GM12891 (cell line): ENCODE results near the gene MGMT.

Experiments used
- PAX5 ChIP-seq: IDR thresholded peaks from 2 replicates; pipeline ENCODE4 v1.6.1; 2011; ENCODE audit warnings: low read length, moderate library complexity, mild to moderate bottlenecking; ENCODE audit not compliant: insufficient read depth, severe bottlenecking
- POLR2A ChIP-seq: IDR thresholded peaks from 2 replicates; pipeline ENCODE4 v1.6.1; 2011; ENCODE audit warnings: low read depth, low read length, control low read depth
- POLR2AphosphoS5 ChIP-seq: IDR thresholded peaks from 2 replicates; pipeline ENCODE4 v1.6.1; 2011; ENCODE audit warnings: low read depth, low read length, control low read depth
- POU2F2 ChIP-seq: IDR thresholded peaks from 2 replicates; pipeline ENCODE4 v1.6.1; 2011; ENCODE audit warnings: low read depth, mild to moderate bottlenecking, control low read depth, low read length, moderate library complexity
- SPI1 ChIP-seq: IDR thresholded peaks from 2 replicates; pipeline ENCODE4 v1.6.1; 2011; ENCODE audit warnings: low read depth, low read length, control low read depth
- TAF1 ChIP-seq: IDR thresholded peaks from 2 replicates; pipeline ENCODE4 v1.6.1; 2011; ENCODE audit warnings: low read depth, low read length, control low read depth

- no peak for TF ChIP-seq POLR2A
- no peak for TF ChIP-seq POLR2AphosphoS5
- no peak for TF ChIP-seq TAF1
- no peak for TF ChIP-seq POU2F2
- no peak for TF ChIP-seq PAX5
- no peak for TF ChIP-seq SPI1
These were observed 230.6 kb downstream of the MGMT start for GRCh38 chr10:129697463-129698247.
